PFSK-1 (cell line): ENCODE results near the gene ABI3BP.

Experiments used
- POLR2AphosphoS5 ChIP-seq: IDR thresholded peaks from 2 replicates; pipeline ENCODE4 v1.6.1; 2012; ENCODE audit warnings: low read depth, mild to moderate bottlenecking, control low read depth, low read length, moderate library complexity
- SIN3A ChIP-seq: IDR thresholded peaks from 2 replicates; pipeline ENCODE4 v1.6.1; 2012; ENCODE audit warnings: mild to moderate bottlenecking, low read length, moderate library complexity, borderline replicate concordance; ENCODE audit not compliant: insufficient read depth
- TAF1 ChIP-seq: IDR thresholded peaks from 2 replicates; pipeline ENCODE4 v1.6.1; 2012; ENCODE audit warnings: low read length, control low read depth, borderline replicate concordance; ENCODE audit not compliant: insufficient read depth
- TF ChIP-seq, protein P1 (sequence below), 2 experiments: IDR thresholded peaks; 2 replicates each; pipeline versions ENCODE4 v1.6.1 to v1.8.0; 2011 to 2012; ENCODE audit warnings: low read depth in 2 of 2, low read length in 2 of 2, control low read depth in 1 of 2, inconsistent platforms in 1 of 2, mild to moderate bottlenecking in 1 of 2, moderate library complexity in 1 of 2; ENCODE audit not compliant: insufficient read depth in 1 of 2

DNA sequence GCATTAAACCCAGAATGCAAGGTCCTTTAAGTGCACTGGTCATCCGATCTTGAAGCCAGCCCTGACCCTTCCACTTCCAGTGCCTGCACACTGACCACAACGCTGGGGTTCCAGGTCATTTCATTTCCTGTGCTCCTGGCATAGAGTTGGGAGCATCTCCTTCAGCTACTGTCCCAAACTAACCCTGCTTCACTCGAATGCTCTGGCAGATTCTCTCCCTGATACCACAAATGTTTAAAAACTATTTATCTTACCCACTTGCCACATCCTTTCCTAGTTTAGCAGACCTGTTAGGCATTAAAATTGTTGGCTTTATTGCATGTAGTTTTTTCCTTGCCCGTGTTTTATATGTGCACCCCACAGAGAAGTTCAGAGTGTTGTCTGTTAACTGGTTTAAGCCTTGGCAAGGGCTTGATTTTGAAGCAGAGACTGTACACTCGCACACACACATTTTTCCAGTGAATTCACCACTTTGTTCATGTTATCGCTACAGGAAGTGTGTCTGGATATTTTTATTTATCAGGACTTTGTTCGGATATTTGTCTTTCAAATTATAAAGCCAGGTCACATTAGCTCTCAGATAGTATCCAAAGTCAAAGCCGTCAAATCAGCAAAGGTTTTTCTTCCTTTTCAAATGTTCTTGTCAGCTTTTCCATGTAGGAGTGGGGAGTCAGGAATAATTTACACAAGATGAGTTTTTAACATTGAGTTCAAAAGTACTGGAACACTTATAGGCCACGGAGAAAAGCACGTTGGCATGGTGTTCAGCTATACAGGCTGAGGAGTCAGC lies 77.3 kb downstream of the ABI3BP start:
- TF ChIP-seq POLR2AphosphoS5 (no peak), TAF1 (no peak), SIN3A (no peak)
- TF ChIP-seq, protein P1, sequence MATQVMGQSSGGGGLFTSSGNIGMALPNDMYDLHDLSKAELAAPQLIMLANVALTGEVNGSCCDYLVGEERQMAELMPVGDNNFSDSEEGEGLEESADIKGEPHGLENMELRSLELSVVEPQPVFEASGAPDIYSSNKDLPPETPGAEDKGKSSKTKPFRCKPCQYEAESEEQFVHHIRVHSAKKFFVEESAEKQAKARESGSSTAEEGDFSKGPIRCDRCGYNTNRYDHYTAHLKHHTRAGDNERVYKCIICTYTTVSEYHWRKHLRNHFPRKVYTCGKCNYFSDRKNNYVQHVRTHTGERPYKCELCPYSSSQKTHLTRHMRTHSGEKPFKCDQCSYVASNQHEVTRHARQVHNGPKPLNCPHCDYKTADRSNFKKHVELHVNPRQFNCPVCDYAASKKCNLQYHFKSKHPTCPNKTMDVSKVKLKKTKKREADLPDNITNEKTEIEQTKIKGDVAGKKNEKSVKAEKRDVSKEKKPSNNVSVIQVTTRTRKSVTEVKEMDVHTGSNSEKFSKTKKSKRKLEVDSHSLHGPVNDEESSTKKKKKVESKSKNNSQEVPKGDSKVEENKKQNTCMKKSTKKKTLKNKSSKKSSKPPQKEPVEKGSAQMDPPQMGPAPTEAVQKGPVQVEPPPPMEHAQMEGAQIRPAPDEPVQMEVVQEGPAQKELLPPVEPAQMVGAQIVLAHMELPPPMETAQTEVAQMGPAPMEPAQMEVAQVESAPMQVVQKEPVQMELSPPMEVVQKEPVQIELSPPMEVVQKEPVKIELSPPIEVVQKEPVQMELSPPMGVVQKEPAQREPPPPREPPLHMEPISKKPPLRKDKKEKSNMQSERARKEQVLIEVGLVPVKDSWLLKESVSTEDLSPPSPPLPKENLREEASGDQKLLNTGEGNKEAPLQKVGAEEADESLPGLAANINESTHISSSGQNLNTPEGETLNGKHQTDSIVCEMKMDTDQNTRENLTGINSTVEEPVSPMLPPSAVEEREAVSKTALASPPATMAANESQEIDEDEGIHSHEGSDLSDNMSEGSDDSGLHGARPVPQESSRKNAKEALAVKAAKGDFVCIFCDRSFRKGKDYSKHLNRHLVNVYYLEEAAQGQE (IDR thresholded peaks at IDR 0.05; ENCODE audit: insufficient read depth in 1 of 2, low read depth in 2 of 2, low read length in 2 of 2), result no peak
